ENCODE measurements around the gene TBPL1.
"Not testable (repeated sequence)": the region's sequence is repeated elsewhere in the genome, so short reads cannot be mapped to it uniquely, and the experiment has no call there.

DNA sequence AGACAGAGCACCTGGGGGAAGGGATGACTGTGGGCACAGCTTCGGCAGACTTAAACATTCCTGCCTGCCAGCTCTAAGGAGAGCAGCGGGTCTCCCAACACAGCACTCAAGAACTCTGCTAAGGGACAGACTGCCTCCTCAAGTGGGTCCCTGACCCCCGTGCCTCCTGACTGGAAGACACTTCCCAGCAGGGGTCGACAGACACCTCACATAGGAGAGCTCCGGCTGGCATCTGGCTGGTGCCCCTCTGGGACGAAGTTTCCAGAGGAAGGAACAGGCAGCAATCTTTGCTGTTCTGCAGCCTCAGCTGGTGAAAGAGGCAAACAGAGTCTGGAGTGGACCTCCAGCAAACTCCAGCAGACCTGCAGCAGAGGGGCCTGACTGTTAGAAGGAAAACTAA is 21.8 kb upstream of the TBPL1 start:
- TF ChIP-seq, protein P1, sequence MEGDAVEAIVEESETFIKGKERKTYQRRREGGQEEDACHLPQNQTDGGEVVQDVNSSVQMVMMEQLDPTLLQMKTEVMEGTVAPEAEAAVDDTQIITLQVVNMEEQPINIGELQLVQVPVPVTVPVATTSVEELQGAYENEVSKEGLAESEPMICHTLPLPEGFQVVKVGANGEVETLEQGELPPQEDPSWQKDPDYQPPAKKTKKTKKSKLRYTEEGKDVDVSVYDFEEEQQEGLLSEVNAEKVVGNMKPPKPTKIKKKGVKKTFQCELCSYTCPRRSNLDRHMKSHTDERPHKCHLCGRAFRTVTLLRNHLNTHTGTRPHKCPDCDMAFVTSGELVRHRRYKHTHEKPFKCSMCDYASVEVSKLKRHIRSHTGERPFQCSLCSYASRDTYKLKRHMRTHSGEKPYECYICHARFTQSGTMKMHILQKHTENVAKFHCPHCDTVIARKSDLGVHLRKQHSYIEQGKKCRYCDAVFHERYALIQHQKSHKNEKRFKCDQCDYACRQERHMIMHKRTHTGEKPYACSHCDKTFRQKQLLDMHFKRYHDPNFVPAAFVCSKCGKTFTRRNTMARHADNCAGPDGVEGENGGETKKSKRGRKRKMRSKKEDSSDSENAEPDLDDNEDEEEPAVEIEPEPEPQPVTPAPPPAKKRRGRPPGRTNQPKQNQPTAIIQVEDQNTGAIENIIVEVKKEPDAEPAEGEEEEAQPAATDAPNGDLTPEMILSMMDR (IDR thresholded peaks at IDR 0.05): not testable (repeated sequence)
- not testable (repeated sequence) for TF ChIP-seq ZFX (IDR thresholded peaks at IDR 0.05; ENCODE audit: borderline replicate concordance)
